ENCODE measurements around the gene WDR45.

WDR45 gene

GRCh38 chrX:49116716-49117115, 37.0 kb upstream of the WDR45 start:
- Histone ChIP-seq H3K4me3 (ENCODE audit: low read depth, low read length) (no peak overlapping the region), H3K36me3 (ENCODE audit: control insufficient read depth in 2 of 2, insufficient read depth in 1 of 2, low read length in 2 of 2) (peaks cover 30 to 80% of the 10 kb centered on the region in 2 experiments), H3K9me3 (ENCODE audit: control insufficient read depth, insufficient read depth, low read depth, low read length) (no peaks in the 10 kb centered on the region), H3K4me1 (ENCODE audit: control insufficient read depth, insufficient read depth, low read length) (no peaks in the 10 kb centered on the region), H3K27ac (ENCODE audit: extremely low read depth, low read depth, low read length) (no peak overlapping the region)
- CTCF ChIA-PET, result no interaction called here
- TF ChIP-seq INSM2 (tag by site-specific recombination; IDR thresholded peaks at IDR 0.05), result no peak
- TF ChIP-seq HIC1 (tag by site-specific recombination; IDR thresholded peaks at IDR 0.05), result no peak
- no peak for TF ChIP-seq ZNF133 (tag by site-specific recombination; IDR thresholded peaks at IDR 0.05)
- POLR2A ChIA-PET, result no interaction called here

- TF ChIP-seq RBAK (tag by site-specific recombination; IDR thresholded peaks at IDR 0.05), result no peak
- TF ChIP-seq ZNF148 (tag by site-specific recombination; IDR thresholded peaks at IDR 0.05; ENCODE audit: borderline replicate concordance), result no peak
- no peak for TF ChIP-seq ZNF433 (tag by site-specific recombination; IDR thresholded peaks at IDR 0.05; ENCODE audit: low read depth)
- TF ChIP-seq ZNF132 (tag by site-specific recombination; IDR thresholded peaks at IDR 0.05; ENCODE audit: borderline replicate concordance), result no peak
- no peak for TF ChIP-seq ZNF518A (tag by site-specific recombination; conservative IDR thresholded peaks at IDR 0.05; ENCODE audit: low read depth)
- no peak for TF ChIP-seq ZNF416 (tag by site-specific recombination; IDR thresholded peaks at IDR 0.05)
- no peak for TF ChIP-seq ZNF157 (tag by site-specific recombination; IDR thresholded peaks at IDR 0.05)
- TF ChIP-seq ZNF658 (tag by site-specific recombination; IDR thresholded peaks at IDR 0.05), result no peak
- TF ChIP-seq SCRT1 (tag by site-specific recombination; IDR thresholded peaks at IDR 0.05; ENCODE audit: borderline replicate concordance), result no peak
- TF ChIP-seq ZNF23 (tag by site-specific recombination; IDR thresholded peaks at IDR 0.05; ENCODE audit: borderline replicate concordance), result no peak
- no peak for TF ChIP-seq ZNF426 (tag by site-specific recombination; IDR thresholded peaks at IDR 0.05)
- TF ChIP-seq ZNF302 (tag by site-specific recombination; IDR thresholded peaks at IDR 0.05; ENCODE audit: low read depth), result no peak
- no peak for TF ChIP-seq ZNF121 (tag by site-specific recombination; IDR thresholded peaks at IDR 0.05)
- no peak for TF ChIP-seq ZNF654 (tag by site-specific recombination; IDR thresholded peaks at IDR 0.05; ENCODE audit: low read depth)
- no peak overlapping the region for H3K4me3 ChIP-seq (ENCODE audit: low read depth, low read length)
- peaks cover 26 to 75% of the 10 kb centered on the region in 2 experiments for H3K36me3 ChIP-seq (ENCODE audit: control insufficient read depth in 2 of 2, insufficient read depth in 1 of 2, low read length in 2 of 2)
- H3K27ac ChIP-seq (ENCODE audit: extremely low read depth, low read depth, low read length), result no peak overlapping the region
- POLR2A ChIA-PET, result no interaction called here
- H3K4me1 ChIP-seq (ENCODE audit: control insufficient read depth, insufficient read depth, low read length), result no peaks in the 10 kb centered on the region
- H3K9me3 ChIP-seq (ENCODE audit: control insufficient read depth, insufficient read depth, low read depth, low read length), result no peaks in the 10 kb centered on the region
- CTCF ChIA-PET, result no interaction called here
These were observed 36.4 kb upstream of the WDR45 start for GRCh38 chrX:49116076-49116475.

All from HEK293 (cell line).